ENCODE results near the gene DNAAF5. TPM values are rescaled to one million over a fixed set of nuclear protein-coding genes. Genes with fewer than 3 reads are reported as not detected.

The DNAAF5 gene
- total RNA-seq, 1 donor from 2014 or later = 20.5 TPM

- no peaks in the 10 kb centered on the region for H3K9me3 ChIP-seq
- no peaks in the 10 kb centered on the region for H3K27me3 ChIP-seq
- peaks cover 11 to 13% of the 10 kb centered on the region in 2 donors for H3K36me3 ChIP-seq
- TF ChIP-seq CTCF (IDR thresholded peaks at IDR 0.05) = no peak
- H3K4me1 ChIP-seq = peaks cover 23 to 68% of the 10 kb centered on the region in 2 donors
- no peak overlapping the region for H3K4me3 ChIP-seq
- intact Hi-C loops (cut with DNase I) = loop anchor here (2.0 kb wide), 1 partner anchor 48 kb away; no protein-coding TSS in a partner anchor
- DNase-seq (ENCODE audit: low spot score in 2 of 2) = no peak
- H3K27ac ChIP-seq = peak overlapping the region; percentile 89 to 93
These were observed 108.5 kb downstream of the DNAAF5 start for GRCh38 chr7:835021-835420.

GRCh38 chr7:835485-836401, 109.2 kb downstream of the DNAAF5 start:
- H3K4me1 ChIP-seq = peaks cover 17 to 61% of the 10 kb centered on the region in 2 donors
- no peaks in the 10 kb centered on the region for H3K9me3 ChIP-seq
- H3K27me3 ChIP-seq = no peaks in the 10 kb centered on the region
- intact Hi-C loops (cut with DNase I) = loop anchor here (1.0 to 2.0 kb wide), 2 partner anchors 32 to 49 kb away; no protein-coding TSS in a partner anchor
- peaks cover 15 to 18% of the 10 kb centered on the region in 2 donors for H3K36me3 ChIP-seq
- DNase-seq (ENCODE audit: low spot score in 2 of 2) = no peak
- no peak for TF ChIP-seq CTCF (IDR thresholded peaks at IDR 0.05)
- no peak overlapping the region for H3K4me3 ChIP-seq
- H3K27ac ChIP-seq = peak overlapping the region; percentile 89 to 93

Other genes with a start within 250 kb of the DNAAF5 start
- 349 TPM for gene PDGFA, start 206.9 kb upstream of the DNAAF5 start, total RNA-seq
- gene PRKAR1B, start 582 bp downstream of the DNAAF5 start, total RNA-seq = 13.0 TPM
- gene SUN1, start 105.8 kb downstream of the DNAAF5 start, total RNA-seq = 186 TPM
- 4.2 TPM for gene GET4, start 149.9 kb downstream of the DNAAF5 start, total RNA-seq
- 44.5 TPM for gene ADAP1, start 228.0 kb downstream of the DNAAF5 start, total RNA-seq
- 2.1 TPM for gene COX19, start 248.8 kb downstream of the DNAAF5 start, total RNA-seq